NCI-H128 (cell line): Measurements from ENCODE around the gene DNAH14.
"Not testable (repeated sequence)": the region's sequence is repeated elsewhere in the genome, so short reads cannot be mapped to it uniquely, and the experiment has no call there.

Source experiments
- DNase-seq: peaks from one replicate; lab custom pipeline; 2025; ENCODE audit not compliant: unreplicated experiment; lab: John Stamatoyannopoulos, UW

Gene DNAH14

DNA sequence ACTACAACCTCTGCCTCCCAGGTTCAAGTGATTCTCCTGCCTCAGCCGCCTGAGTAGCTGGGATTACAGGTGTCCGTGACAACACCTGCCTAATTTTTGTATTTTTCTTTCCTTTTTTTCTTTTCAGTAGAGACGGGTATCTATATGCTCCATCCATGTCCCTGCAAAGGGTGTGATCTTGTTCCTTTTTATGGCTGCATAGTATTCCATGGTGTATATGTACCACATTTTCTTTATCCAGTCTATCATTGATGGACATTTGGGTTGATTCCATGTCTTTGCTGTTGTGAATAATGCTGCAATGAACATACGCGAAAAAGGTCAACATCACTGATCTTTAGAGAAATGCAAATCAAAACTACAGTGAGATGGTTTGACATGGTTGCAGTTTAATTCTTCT lies 62.1 kb downstream of the DNAH14 start:
- not testable (repeated sequence) for DNase-seq

DNA sequence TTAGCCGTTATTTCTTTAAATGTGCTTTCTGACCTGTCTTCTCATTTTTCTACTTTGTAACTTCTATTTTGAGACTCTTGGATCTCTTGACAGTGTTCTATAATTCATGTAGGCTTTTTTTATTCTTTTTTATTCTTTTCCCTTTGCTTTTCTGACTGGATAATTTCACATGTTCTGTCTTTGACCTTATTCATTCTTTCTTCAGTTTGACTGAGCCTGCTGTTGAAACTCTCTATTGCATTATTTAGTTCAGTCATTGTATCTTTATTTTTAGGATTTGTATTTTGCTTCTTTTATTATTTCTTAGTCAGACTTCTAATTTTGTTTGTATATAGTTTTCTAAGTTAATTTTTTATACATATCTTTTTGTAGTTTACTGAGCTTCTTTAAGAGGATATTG lies 66.1 kb downstream of the DNAH14 start:
- no peak for DNase-seq

DNA sequence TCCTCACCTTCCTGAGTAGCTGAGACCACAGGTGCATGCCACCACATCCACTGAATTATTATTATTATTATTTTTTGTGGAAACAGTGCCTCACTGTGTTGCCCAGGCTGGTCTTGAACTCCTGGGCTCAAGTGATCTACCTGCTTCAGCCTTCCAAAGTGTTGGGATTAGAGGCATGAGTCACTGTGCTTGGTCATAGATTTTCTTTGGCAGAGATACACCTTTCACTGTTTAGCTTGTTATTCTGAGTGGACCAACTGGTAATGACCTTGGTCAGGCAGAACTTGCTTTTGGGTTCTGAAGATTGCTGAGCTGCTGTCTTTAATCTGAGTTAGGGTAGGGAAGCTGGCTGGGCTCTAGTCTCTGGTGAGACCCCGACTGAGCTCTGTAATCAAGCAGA lies 66.8 kb downstream of the DNAH14 start:
- DNase-seq, result no peak

DNA sequence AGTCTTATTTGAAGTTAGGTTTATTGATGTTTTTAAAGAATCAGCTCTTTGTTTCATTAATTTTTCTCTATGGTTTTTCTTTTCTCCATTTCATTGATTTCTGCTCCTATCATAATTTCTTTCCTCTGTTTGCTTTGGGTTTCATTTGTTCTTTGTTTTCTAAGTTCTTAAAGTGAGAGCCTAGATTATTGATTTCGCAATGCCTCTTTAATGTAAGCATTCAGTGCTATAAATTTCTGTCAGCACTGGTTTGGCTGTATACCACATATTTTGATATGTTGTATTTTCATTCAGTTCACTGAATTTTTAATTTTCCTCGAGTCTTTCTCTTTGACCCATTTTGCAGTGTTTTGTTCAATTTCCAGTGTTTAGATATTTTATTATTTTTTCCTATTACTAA lies 68.7 kb downstream of the DNAH14 start:
- DNase-seq, result no peak

DNA sequence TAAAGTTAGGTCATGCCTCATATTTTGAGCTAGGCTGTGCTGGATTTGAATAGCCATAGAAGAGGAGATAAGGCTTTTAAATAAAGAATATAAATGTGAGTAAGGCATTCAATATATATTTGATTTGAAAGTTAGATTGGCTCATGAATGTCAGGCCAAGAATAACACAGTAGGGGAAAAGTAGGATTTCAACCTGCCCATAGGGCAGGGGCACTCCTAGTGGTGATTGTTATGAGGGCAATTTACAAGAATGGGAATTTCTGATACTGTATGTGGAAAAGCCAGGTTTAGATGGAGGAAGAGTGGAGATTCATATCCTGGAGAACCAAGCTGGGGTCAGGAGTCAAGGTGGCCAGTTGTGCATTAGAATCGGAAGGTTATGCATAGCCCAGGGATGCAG lies 74.9 kb downstream of the DNAH14 start:
- DNase-seq, result no peak

DNA sequence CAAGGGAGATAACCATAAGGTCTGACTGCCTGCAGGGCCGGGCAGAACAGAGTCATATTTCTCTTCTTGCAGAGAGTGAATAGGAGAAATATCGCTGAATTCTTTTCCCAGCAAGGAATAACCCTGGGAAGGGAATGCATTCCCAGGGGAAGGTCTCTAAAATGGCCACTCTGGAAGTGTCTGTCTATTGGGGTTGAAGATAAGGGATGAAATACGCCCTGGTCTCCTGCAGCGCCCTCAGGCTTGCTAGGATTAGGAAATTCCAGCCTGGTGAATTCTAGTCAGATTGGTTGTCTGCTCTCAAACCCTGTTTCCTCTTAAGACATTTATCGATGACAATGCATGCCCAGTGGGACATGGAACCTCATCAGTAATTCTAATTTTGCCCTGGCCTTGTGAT lies 76.9 kb downstream of the DNAH14 start:
- not testable (repeated sequence) for DNase-seq

DNA sequence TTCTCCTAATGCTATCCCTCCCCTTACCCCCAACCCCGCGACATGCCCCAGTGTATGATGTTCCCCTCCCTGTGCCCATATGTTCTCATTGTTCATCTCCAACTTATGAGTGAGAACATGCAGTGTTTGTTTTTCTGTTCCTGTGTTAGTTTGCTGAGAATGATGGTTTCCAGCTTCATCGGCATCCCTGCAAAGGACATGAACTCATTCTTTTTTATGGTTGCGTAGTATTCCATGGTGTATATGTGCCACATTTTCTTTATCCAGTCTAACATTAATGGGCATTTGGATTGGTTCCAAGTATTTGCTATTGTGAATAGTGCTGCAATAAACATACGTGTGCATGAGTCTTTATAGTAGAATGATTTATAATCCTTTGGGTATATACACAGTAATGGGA lies 78.6 kb downstream of the DNAH14 start:
- not testable (repeated sequence) for DNase-seq

DNA sequence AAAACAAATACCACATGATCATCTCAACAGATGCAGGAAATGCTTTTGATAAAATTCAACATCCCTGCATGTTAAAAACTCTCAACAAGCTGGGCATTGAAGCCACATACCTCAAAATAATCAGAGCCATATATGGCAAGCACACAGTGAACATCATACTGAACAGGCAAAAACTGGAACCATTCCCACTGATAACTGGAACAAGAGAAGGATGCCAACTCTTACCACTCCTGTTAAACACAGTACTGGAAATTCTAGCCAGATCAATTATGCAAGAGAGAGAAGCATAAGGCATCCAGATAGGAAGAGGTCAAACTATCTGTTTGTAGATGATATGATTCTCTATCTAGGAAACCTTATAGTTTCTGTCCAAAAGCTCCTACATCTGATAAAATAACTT lies 91.6 kb downstream of the DNAH14 start:
- DNase-seq, result no peak

DNA sequence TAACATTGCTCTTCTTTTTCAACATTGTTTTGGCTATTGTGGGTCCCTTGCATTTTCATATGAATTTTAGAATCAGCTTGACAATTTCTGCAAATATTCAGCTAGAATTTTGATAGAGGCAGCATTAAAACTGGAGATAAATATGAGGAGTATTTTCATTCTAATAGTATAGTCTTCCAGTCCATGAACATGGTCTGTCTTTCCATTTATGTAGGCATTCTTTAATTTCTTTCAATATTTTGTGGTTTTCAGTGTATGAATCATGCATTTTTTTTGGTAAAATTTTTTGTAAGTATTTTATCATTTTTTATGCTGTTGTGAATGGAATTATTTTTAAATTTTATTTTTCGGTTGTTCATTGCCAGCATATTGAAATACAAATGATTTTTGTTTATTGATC lies 97.2 kb downstream of the DNAH14 start:
- no peak for DNase-seq

DNA sequence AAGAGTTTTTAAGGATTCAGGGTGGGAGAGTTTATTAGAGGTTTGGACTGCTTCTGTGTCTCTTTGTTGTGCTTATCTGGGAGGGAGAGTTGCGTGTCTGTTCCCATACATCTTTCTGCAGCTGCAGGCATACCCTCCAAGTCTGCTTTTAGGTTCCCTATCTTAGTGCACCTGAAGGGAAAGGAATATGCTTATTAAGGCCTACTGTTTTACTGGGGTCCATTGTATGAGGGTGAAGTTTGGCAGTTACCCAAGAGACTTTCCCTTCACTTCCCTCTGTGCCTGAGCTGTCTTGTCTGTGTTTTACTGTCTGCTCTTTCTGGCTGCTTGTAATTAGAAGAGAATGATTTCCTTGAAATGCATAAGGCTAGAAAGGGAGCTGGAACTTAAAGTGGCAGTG lies 107.0 kb downstream of the DNAH14 start:
- not testable (repeated sequence) for DNase-seq

DNA sequence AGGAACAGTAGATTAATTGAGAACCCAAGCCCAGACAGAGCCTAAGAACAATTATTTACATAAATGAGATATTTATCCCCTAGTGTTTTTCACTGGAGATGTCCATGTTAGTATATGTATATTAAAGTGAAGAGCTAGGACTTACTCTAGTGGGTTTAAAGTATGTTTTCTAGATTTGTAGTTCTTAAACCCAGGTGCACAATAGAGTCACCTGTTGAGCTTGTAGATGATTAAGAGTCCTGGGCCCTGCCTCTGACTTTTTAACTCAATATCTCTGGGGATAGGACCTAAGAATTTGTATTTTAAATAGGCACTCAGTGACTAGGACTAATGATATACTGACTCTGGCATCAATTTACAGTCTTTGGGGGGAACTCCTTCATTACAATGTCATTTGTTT lies 112.8 kb downstream of the DNAH14 start:
- DNase-seq, result no peak

DNA sequence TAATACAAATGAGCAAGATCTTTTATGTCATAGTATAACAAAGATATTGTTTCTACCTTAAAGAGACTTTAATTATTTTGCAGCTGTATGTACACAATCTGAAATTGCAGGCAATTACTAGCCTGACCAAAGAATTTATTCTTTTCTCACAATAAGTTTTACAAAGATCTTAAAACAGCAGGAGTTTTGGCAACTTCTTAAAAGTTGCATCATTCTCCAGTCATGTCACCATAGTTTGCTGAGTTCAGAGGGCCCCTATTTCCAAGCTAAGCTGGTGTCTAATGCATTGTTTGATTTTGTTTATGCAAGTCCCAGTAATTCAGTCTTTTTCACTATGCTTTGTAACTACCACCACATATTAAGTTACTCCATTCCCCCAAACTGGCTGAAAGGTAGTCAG lies 114.8 kb downstream of the DNAH14 start:
- DNase-seq, result no peak

DNA sequence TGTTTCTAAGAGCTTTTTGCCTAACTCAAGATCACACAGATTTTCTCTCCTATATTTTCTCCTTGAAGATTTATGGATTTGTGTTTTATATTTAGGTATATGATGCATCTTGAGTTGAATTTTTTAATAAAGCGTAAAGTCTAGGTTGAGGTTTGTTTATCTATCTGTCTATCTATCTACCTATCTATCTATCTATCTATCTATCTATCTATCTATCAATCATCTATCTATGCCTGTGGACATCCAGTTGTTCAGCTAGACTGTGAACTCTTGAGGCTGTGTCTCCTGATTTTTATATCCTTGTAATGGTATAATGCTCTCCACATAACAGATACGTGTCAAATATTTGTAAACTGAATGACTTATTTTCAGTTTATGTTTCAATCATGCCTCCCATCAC lies 120.1 kb downstream of the DNAH14 start:
- DNase-seq, result no peak

DNA sequence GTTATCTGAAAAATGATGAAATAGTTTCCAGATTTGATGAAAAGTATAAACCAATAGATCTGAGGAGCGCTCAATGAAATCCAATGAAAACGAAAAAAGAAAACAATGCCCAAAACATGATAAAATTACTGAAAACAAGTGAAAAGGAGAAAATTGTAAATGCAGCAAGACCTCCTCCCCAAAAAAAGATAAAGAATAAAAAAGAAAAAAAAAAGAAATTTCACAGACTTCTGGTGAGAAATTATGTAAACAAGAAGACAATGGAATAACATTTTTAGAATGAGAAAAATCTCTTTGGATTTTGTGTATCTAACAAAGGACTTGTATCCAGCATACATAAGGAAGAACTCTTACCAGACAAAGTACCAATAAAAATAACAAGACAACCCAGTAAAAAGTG lies 134.2 kb downstream of the DNAH14 start:
- DNase-seq, result no peak

DNA sequence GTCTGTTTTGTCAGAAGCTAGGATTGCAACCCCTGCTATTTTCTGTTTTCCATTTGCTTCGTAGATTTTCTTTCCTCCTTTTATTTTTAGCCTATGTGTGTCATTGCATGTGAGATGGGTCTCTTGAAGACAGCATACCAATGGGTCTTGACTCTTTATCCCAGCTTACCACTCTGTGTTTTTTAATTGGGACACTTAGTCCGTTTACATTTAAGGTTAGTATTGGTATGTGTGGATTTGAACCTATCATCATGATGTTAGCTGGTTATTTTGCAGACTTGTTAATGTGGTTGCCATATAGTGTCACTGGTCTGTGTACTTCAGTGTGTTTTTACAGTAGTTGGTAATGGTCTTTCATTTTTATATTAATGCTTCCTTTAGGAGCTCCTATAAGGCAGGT lies 141.5 kb downstream of the DNAH14 start:
- DNase-seq, result no peak

DNA sequence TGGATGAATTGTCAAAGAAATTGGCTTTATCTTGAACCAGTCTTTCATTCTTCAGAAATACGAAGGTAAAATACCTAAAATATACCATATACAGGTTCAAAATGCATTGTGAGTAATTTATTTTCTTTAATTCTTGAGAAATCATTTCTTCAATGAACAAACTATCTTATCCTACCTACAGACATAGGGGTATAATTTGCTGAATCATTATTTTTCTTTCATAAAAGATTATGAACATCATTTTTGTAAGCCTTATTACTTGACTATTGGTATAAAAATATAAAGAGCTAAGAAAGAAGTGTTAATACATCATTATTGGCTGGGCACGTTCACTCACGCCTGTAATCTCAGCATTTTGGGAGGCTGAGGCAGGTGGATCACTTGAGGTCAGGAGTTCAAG lies 167.7 kb downstream of the DNAH14 start:
- no peak for DNase-seq

DNA sequence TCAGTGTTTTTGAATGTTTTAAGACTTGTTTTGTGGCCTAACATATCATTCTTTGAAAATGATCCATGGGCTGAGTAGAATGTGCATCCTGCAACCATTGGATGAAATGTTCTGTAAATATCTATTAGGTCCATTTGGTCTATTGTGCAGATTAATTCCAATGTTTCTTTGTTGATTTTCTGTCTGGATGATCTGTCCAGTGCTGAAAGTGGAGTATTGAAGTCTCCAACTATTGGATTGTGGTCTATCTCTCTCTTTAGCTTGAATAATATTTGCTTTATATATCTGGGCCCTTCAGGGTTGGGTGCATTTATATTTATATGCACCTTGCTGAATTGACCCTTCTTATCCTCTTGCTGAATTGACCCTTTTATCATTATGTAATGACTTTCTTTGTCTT lies 181.5 kb downstream of the DNAH14 start:
- no peak for DNase-seq

DNA sequence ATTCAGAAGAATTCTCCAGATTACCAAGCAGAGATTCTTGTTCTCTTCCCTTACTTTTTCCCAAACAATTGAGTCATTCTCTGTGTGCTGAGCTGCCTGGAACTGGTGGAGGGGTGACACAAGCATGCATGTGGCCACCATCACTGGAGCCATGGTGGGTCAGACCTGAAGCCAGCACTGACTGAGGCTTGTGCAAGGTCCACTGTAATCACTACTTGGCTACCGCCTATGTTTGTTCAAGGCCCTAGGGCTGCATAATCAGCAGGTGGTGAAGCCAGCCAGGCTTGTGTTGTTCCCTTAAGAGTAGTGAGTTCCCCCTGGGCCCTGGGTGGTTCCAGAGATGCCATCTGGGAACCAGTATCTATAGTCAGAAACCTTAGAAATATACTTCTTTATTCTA lies 183.8 kb downstream of the DNAH14 start:
- DNase-seq, result no peak

DNA sequence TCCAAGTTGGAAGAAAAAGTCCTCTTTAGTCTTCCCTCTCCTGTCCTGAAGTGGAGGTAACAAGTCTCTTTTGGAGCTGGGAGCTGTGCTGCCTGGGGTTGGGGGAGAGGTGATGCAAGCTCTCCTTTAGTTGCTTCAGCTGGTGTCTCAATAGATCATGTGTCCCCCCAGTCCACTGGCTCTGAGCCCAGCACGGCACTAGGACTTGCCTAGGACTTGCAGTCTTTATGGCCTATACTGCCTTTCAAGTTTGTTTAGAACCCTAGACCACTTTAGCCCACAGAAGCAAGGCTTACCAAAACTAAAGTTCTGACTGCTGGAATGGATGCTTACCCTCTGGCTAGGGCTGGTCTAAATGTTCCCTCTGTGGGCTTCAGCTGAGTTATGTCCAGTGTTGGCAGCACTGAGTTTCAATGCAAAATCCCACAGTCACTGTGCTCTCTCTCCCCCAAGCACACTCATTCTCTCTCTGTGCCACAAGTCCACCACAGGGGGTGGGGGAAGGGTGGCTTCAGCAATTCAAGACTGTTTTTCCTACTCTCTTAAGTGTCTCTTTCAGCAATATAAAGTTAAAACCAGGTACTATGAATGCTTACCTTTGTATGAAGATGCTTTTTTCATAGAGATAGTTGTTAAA lies 185.0 kb downstream of the DNAH14 start:
- DNase-seq, result no peak

DNA sequence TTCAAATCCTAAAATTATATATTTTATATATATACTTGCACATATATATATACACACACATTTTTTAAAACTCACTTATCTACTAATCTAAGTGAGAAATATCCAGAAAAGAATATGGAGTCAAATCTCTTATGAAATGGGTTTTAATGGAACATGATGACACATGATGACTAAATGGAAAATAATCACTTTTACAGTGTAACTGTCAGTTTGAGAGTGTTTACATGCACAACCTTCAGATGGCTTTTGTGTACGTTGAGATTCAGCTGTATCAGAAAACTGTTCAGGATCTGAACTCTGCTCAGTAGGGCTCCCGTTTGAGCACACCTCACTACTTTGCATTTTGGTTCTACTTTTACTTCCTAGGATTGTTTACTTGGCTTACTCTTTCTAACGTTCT lies 189.8 kb downstream of the DNAH14 start:
- no peak for DNase-seq

DNA sequence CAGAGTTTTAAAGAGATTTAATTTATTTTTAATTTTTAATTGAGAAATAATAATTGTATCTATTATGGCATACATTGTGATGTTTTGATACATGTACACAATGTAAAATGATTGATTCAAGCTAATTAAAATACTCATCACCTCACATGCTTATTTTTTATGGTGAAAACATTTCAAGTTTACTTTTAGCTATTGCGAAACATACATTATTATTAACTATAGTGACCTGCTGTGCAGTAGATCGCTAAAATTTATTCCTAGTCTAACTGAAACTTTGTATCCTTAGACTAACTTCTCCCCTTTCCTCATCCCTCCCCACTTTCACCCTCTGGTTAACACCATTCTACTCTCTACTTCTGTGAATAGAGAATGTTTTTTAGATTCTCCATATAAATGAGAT lies 191.6 kb downstream of the DNAH14 start:
- no peak for DNase-seq

DNA sequence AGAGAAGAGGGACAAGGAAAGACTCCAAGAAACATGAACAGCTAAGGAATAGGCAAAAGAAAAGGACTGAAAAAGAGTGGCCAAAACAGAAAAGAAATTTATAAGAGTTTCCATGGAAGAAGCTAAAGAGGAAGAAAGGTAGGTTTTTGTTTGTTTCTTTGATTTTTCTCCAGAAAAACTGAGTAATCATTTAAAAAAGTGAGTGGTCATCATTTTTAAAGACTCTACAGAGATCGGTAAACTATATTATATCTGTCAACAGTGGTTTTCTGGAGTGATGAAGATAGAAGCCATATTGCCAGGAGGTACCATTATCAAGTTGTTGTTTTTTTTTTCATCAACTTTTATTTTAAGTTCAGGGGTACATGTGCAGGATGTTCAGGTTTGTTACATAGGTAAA lies 202.4 kb downstream of the DNAH14 start:
- DNase-seq, result no peak

DNA sequence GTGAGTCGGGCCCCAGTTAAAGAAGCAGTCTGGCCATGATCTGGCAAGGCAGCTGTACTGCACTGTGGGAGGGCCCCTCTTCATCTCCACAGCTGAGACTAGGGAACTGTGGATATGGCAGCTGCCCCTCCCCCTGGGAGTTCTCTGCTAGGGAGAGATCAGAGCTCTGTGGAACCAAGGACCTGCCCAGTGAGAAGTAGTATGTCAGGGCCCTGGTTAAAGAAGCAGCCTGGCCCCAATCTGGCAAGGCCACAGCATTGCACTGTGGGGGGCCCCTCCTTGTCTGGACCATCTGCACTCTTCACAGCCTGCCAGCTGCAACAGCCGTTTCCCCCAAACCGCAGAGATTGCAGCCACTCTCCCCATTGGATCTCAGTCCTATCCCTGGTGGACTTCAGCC lies 208.5 kb downstream of the DNAH14 start:
- no peak for DNase-seq

DNA sequence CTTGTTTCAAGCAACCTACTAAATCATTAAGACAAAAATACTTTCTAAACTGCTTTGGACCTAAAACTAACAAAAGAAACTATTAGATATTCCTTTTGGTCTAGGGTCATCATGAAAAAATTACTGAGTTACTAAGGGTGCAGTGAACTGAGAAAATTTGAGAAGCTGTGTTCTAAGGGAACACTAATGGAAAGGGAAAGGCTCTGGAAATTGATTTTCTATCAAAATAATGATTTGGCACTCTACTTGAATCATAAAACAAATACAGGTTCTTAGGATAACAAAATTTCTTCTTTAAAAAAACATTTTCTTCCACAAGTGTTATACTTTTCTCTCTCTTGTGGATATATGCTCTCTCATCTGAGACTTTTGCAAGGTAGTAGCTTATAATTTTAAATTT lies 213.5 kb downstream of the DNAH14 start:
- DNase-seq, result no peak
